ENCODE results near the gene GIMAP5.

GIMAP5 gene

DNA sequence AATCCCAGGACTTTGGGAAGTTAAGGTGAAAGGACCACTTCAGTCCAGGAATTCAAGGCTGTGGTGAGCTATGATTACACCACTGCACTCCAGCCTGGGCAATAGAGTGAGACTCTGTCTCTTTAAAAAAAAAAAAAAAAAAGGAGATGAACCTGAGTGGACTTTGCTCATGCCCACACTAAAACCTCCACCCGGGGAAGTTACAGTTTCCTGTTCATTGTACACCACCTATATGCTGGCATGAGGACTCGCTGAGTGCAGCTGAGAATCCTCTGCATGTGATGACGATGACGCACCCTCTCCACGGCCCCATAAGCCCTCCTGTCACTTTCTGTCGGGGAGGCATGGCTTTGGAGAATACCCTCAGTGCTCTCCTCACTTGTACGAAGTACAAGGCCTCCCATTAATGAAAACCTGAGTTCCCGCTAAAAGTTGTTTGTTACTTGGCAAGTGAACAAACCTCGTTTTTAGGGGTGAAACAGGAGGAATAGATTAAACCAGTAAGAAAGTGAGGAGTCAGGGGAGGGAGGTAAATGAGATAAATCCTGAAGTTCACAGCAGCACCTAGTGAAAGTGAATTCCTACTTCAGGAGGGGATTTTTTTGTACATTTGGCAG lies 47.0 kb downstream of the GIMAP5 start:
- H3K4me3 ChIP-seq (ENCODE audit: low read depth, low read length): no peak overlapping the region
- TF ChIP-seq, protein P1, sequence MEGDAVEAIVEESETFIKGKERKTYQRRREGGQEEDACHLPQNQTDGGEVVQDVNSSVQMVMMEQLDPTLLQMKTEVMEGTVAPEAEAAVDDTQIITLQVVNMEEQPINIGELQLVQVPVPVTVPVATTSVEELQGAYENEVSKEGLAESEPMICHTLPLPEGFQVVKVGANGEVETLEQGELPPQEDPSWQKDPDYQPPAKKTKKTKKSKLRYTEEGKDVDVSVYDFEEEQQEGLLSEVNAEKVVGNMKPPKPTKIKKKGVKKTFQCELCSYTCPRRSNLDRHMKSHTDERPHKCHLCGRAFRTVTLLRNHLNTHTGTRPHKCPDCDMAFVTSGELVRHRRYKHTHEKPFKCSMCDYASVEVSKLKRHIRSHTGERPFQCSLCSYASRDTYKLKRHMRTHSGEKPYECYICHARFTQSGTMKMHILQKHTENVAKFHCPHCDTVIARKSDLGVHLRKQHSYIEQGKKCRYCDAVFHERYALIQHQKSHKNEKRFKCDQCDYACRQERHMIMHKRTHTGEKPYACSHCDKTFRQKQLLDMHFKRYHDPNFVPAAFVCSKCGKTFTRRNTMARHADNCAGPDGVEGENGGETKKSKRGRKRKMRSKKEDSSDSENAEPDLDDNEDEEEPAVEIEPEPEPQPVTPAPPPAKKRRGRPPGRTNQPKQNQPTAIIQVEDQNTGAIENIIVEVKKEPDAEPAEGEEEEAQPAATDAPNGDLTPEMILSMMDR (IDR thresholded peaks at IDR 0.05; ENCODE audit: low read depth, low read length): no peak

- H3K4me3 ChIP-seq (ENCODE audit: low read depth, low read length): no peak overlapping the region
- TF ChIP-seq, protein P1 (IDR thresholded peaks at IDR 0.05; ENCODE audit: low read depth, low read length): no peak
These were observed 47.7 kb downstream of the GIMAP5 start for GRCh38 chr7:150784954-150785353.

- TF ChIP-seq, protein P1 (IDR thresholded peaks at IDR 0.05; ENCODE audit: low read depth, low read length): no peak
- H3K4me3 ChIP-seq (ENCODE audit: low read depth, low read length): no peak overlapping the region
These were observed 50.4 kb downstream of the GIMAP5 start for GRCh38 chr7:150787321-150788281.

DNA sequence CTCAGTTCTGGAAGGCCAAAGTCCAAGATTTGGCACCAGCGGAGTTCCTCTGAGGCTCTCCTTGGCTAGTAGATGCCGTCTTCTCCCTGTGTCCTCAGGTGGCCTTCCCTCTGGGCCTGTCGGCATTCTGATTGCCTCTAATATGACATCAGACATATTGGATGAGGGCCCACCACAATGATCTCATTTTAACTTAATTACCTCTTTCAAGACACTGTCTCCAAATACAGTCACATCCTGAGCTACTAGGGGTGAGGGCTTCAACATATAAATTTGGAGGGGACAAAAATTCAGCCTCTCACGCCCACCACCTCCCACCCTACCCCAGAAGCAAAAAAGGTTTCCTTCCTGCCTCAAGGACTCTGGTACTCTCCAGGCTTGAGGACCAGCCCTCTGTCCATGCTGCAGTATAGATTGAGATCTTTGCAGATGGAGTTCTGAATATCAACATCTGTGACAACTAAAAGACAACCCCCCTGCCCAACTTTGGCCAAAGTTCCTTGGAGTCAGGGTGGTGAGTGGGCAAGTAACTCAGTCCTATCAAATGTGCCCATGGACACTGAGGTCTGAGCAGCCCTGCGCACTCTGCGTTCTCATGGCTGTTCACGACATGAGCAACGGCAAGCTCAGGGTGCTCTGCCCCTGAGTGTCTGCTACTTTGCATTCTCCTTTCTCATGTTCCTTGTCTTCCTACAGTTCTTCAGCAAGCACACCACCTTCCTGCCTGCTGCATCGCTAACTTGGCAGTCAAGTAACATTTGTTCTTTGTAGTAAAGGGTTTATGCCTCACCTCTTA lies 51.5 kb downstream of the GIMAP5 start:
- no peak overlapping the region for H3K4me3 ChIP-seq (ENCODE audit: low read depth, low read length)
- TF ChIP-seq, protein P1 (IDR thresholded peaks at IDR 0.05; ENCODE audit: low read depth, low read length): no peak

- TF ChIP-seq, protein P1 (IDR thresholded peaks at IDR 0.05; ENCODE audit: low read depth, low read length): no peak
- no peak overlapping the region for H3K4me3 ChIP-seq (ENCODE audit: low read depth, low read length)
These were observed 53.3 kb downstream of the GIMAP5 start for GRCh38 chr7:150790416-150791075.

GRCh38 chr7:150791304-150791703 lies 54.1 kb downstream of the GIMAP5 start:
- TF ChIP-seq, protein P1 (IDR thresholded peaks at IDR 0.05; ENCODE audit: low read depth, low read length): no peak
- H3K4me3 ChIP-seq (ENCODE audit: low read depth, low read length): no peak overlapping the region

Measured in WI38 (cell line).